RWPE2 (cell line): ENCODE data around the gene TERC.

ENCODE experiments used
- ATAC-seq: fragments of 200-7000 bp; cut with Tn5 transposase; 3 replicates; pipeline ENCODE4 v1.9.1; 2021; ENCODE audit warnings: low read depth
- DNase-seq: peaks from one replicate; pipeline ENCODE4 v3.0.0-alpha.2; 2020; ENCODE audit warnings: low spot score
- H3K27ac ChIP-seq: fragments of 450-650 bp; 2 replicates; pipeline ENCODE4 v1.5.1; 2017; ENCODE audit warnings: mild to moderate bottlenecking; ENCODE audit not compliant: poor library complexity, severe bottlenecking
- H3K27me3 ChIP-seq: fragments of 250-450 bp; sonication (Bioruptor Pico); 2 replicates; pipeline ENCODE4 v1.5.1; 2021; ENCODE audit warnings: mild to moderate bottlenecking, moderate library complexity; ENCODE audit not compliant: insufficient read depth, poor library complexity, severe bottlenecking
- H3K36me3 ChIP-seq: fragments of 250-450 bp; sonication (Bioruptor Pico); 2 replicates; pipeline ENCODE4 v1.5.1; 2020; ENCODE audit warnings: low read depth, mild to moderate bottlenecking, moderate library complexity
- H3K4me1 ChIP-seq: fragments of 250-450 bp; sonication (Bioruptor Pico); 2 replicates; pipeline ENCODE4 v1.5.1; 2021; ENCODE audit warnings: mild to moderate bottlenecking, moderate library complexity; ENCODE audit not compliant: insufficient read depth, poor library complexity, severe bottlenecking
- H3K4me3 ChIP-seq: fragments of 250-450 bp; sonication (Bioruptor Pico); 2 replicates; pipeline ENCODE4 v1.5.1; 2021; ENCODE audit warnings: mild to moderate bottlenecking, moderate library complexity; ENCODE audit not compliant: severe bottlenecking
- H3K9me3 ChIP-seq: fragments of 250-450 bp; sonication (Bioruptor Pico); 2 replicates; pipeline ENCODE4 v1.5.1; 2021; ENCODE audit warnings: mild to moderate bottlenecking, moderate library complexity; ENCODE audit not compliant: severe bottlenecking
- CTCF ChIP-seq: fragments of 450-650 bp; IDR thresholded peaks from one replicate; pipeline ENCODE4 v1.5.1; 2017; ENCODE audit warnings: mild to moderate bottlenecking, moderate library complexity; ENCODE audit not compliant: poor library complexity, severe bottlenecking

The TERC gene

GRCh38 chr3:169764882-169765612, at the start of gene TERC:
TERC (minus strand) TSS chr3:169765060.
- Histone ChIP-seq H3K27ac (peak within 1 kb of the TSS; percentile 80), H3K4me3 (peak within 1 kb of the TSS; percentile 53), H3K9me3 (peaks cover 2% of the 10 kb centered on the region), H3K4me1 (peaks cover 5% of the 10 kb centered on the region), H3K36me3 (no peaks in the 10 kb centered on the region), H3K27me3 (no peaks in the 10 kb centered on the region)
- peak; percentile 87 for DNase-seq
- peak; percentile 84 for ATAC-seq
- no peak for TF ChIP-seq CTCF

- no peaks in the 10 kb centered on the region for H3K4me1 ChIP-seq
- no peak for DNase-seq
- H3K36me3 ChIP-seq = no peaks in the 10 kb centered on the region
- H3K4me3 ChIP-seq = no peak overlapping the region
- ATAC-seq = no peak
- H3K27ac ChIP-seq = no peak overlapping the region
- peaks cover 3% of the 10 kb centered on the region for H3K9me3 ChIP-seq
- no peak for TF ChIP-seq CTCF
- H3K27me3 ChIP-seq = no peaks in the 10 kb centered on the region
Measured at GRCh38 chr3:169813757-169814517, 49.1 kb upstream of the TERC start.

GRCh38 chr3:169813278-169813677, 48.4 kb upstream of the TERC start:
- ATAC-seq (no peak), DNase-seq (no peak)
- Histone ChIP-seq H3K27me3 (no peaks in the 10 kb centered on the region), H3K9me3 (peaks cover 3% of the 10 kb centered on the region), H3K27ac (no peak overlapping the region), H3K4me1 (no peaks in the 10 kb centered on the region), H3K36me3 (no peaks in the 10 kb centered on the region), H3K4me3 (no peak overlapping the region)
- TF ChIP-seq CTCF = no peak

GRCh38 chr3:169812332-169813235, 47.7 kb upstream of the TERC start, which contains the start of the genes LRRC34 and LRRIQ4:
LRRC34 (minus strand) TSS chr3:169812904; CDS start chr3:169812548, 356 bp downstream.
LRRIQ4 (plus strand) TSS chr3:169812870; CDS start chr3:169821922, 9,052 bp downstream.
- no peaks in the 10 kb centered on the region for H3K4me1 ChIP-seq
- H3K27me3 ChIP-seq = no peaks in the 10 kb centered on the region
- no peaks in the 10 kb centered on the region for H3K36me3 ChIP-seq
- ATAC-seq = peak; percentile 83
- DNase-seq = no peak
- TF ChIP-seq CTCF = no peak
- peaks cover 3% of the 10 kb centered on the region for H3K9me3 ChIP-seq
- H3K27ac ChIP-seq = no peak within 1 kb of the TSS
- H3K4me3 ChIP-seq = peak within 1 kb of the TSS; percentile 30
